PC-3 (cell line): ENCODE data around the gene KRTAP21-2.

Experiments used
- EZH2 ChIP-seq: fragments of 300-600 bp; sonication (generic); IDR thresholded peaks from one replicate; pipeline ENCODE4 v1.6.1; 2017; ENCODE audit warnings: antibody characterized with exemption, mild to moderate bottlenecking, low read length; ENCODE audit not compliant: unreplicated experiment
- EZH2phosphoT487 ChIP-seq: fragments of 300-600 bp; sonication (generic); IDR thresholded peaks from 2 replicates; pipeline ENCODE4 v1.6.1; 2018; ENCODE audit warnings: mild to moderate bottlenecking, antibody characterized with exemption, low read length, borderline replicate concordance

DNA sequence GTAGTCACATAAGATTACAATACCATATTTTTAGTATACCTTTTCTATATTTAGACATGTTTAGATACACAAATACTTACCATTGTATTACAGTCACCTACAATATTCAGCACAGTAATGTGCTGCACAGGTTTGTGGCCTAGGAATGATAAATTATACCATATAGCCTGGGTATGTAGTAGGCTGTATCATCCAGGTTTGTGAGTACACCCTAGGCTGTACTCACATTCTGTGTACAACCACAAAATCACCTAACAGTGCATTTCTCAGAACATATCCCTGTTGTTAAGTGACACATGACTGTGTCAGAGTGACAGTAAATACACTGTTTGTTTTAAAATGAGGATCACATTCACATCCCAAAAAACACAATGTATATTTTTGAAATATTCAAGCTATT lies 39.6 kb downstream of the KRTAP21-2 start:
- TF ChIP-seq EZH2phosphoT487 = no peak
- no peak for TF ChIP-seq EZH2
